GM18873 (cell line): ENCODE measurements around the gene NOTCH3.

ENCODE experiments used
- ATAC-seq: cut with Tn5 transposase; IDR thresholded peaks from one replicate; pipeline ENCODE4 v1.9.1; 2021; ENCODE audit warnings: mild to moderate bottlenecking, moderate library complexity, moderate number of reproducible peaks; ENCODE audit not compliant: unreplicated experiment, low FRiP score

NOTCH3 gene

DNA sequence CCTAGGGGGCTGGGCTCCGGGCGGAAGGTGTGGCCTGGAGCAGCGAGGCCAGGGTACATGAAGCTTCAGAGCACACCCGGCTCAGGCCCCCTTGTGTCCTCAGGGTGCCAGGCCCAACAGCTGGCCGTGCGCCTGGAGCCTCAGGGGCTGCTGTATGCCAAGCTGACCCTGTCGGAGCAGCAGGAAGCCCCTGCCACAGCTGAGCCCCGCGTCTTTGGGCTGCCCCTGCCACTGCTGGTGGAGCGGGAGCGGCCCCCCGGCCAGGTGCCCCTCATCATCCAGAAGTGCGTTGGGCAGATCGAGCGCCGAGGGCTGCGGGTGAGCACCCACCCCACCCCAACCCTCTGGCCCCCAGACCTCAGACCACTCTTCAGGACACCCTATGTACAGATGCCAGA, 90.4 kb downstream of the NOTCH3 start:
- ATAC-seq = no peak

DNA sequence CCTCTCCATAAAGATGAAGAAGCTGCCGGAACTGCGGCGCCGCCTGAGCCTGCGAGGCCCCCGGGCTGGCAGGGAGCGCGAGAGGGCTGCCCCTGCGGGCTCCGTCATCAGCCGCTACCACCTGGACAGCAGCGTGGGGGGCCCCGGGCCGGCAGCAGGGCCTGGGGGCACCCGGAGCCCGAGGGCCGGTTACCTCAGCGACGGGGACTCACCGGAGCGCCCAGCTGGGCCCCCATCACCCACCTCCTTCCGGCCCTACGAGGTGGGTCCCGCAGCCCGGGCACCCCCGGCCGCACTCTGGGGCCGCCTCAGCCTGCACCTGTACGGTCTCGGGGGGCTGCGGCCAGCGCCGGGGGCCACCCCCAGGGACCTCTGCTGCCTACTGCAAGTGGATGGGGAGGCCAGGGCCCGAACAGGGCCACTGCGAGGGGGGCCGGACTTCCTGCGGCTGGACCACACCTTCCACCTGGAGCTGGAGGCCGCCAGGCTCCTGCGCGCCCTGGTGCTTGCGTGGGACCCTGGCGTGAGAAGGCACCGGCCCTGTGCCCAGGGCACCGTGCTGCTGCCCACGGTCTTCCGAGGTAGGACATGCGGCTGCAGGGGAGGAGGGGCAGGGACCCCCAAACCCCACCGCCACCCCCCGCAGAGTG, 90.9 kb downstream of the NOTCH3 start:
- ATAC-seq = no peak
